ENCODE data around the gene KLHL15.

DNA sequence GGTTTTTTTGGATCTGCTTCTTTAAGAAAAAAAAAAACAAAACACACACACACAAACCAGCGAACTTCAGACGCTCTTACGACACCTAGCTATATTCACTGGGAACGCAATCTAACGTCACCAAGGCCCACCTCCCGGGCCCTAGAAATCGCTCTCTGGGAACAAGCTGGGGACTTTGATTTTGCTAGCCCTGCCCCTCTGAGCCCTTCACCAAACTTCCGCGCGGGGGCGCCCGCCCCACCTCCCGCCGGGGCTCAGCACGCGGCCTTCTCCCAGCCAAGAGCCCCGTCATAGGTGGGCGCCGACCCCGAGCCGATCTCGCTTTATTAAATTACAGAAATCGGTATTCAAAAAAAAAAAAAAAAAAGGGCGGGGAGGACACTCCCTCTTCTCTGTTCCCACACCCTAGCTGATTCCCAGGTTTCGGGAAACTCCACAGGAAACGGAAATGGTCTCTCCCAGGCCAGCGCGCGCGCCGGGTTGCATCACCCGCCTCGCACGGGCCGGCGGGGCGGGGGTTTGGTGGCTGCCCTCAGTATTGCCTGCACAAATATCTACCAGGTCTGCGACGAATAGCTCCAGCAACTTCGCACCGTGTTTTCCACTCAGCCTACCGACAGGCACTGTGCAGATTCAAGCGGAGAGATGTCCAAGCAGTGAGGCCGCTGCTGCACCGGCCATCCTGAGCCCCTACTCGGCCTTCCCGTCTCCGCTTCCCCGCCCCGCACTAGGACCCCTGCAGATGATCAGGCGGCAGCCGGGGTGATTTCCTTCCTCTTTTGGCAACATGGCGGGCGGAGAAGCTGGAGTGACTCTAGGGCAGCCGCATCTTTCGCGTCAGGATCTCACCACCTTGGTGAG is 27.4 kb upstream of the KLHL15 start, which contains the start of gene EIF2S3:
- no peak for TF ChIP-seq EZH2phosphoT487 (IDR thresholded peaks at IDR 0.05; ENCODE audit: insufficient read depth, low read depth)
- no peak for TF ChIP-seq EZH2 (IDR thresholded peaks at IDR 0.05; ENCODE audit: insufficient read depth, poor library complexity, severe bottlenecking)
